Activated CD8-positive, alpha-beta memory T cell treated with anti-CD3 and anti-CD28 coated beads, Interleukin-2, amount 50 U/mL, for 48 hours (primary cell): ENCODE measurements around the gene DUSP7.
"Not testable (repeated sequence)": the region's sequence is repeated elsewhere in the genome, so short reads cannot be mapped to it uniquely, and the experiment has no call there.

ENCODE experiments used
- DNase-seq: peaks from one replicate; pipeline ENCODE4 v3.0.0-alpha.2; 2020

Gene DUSP7

GRCh38 chr3:52046186-52046901, 10.0 kb downstream of the DUSP7 start:
- DNase-seq = no peak

- no peak for DNase-seq
These were observed 11.3 kb downstream of the DUSP7 start for GRCh38 chr3:52044869-52045619.

- no peak for DNase-seq
These were observed 12.6 kb downstream of the DUSP7 start for GRCh38 chr3:52043750-52044149.

GRCh38 chr3:52043039-52043438, 13.3 kb downstream of the DUSP7 start:
- DNase-seq = not testable (repeated sequence)

- DNase-seq = no peak
These were observed 15.1 kb downstream of the DUSP7 start for GRCh38 chr3:52041118-52041731.

- DNase-seq = no peak
These were observed 15.8 kb downstream of the DUSP7 start for GRCh38 chr3:52040600-52040999.

GRCh38 chr3:52039846-52040245, 16.5 kb downstream of the DUSP7 start:
- DNase-seq = no peak

- DNase-seq = no peak
These were observed 16.9 kb downstream of the DUSP7 start for GRCh38 chr3:52039426-52039825.

- no peak for DNase-seq
These were observed 18.1 kb downstream of the DUSP7 start for GRCh38 chr3:52038227-52038626.

GRCh38 chr3:52037291-52037690, 19.1 kb downstream of the DUSP7 start:
- DNase-seq = no peak

GRCh38 chr3:52036829-52037228, 19.5 kb downstream of the DUSP7 start:
- DNase-seq = no peak

- DNase-seq = no peak
These were observed 20.1 kb downstream of the DUSP7 start for GRCh38 chr3:52036222-52036694.

- no peak for DNase-seq
These were observed 21.7 kb downstream of the DUSP7 start for GRCh38 chr3:52034651-52035050.

GRCh38 chr3:52034212-52034611, 22.2 kb downstream of the DUSP7 start:
- DNase-seq = no peak

GRCh38 chr3:52033748-52034147, 22.6 kb downstream of the DUSP7 start:
- not testable (repeated sequence) for DNase-seq

- no peak for DNase-seq
These were observed 23.5 kb downstream of the DUSP7 start for GRCh38 chr3:52032702-52033408.

GRCh38 chr3:52031896-52032295, 24.5 kb downstream of the DUSP7 start:
- DNase-seq = no peak

GRCh38 chr3:52030714-52031310, 25.6 kb downstream of the DUSP7 start:
- DNase-seq = no peak

- no peak for DNase-seq
These were observed 26.8 kb downstream of the DUSP7 start for GRCh38 chr3:52029535-52029934.

GRCh38 chr3:52029053-52029452, 27.3 kb downstream of the DUSP7 start:
- no peak for DNase-seq

GRCh38 chr3:52028572-52028971, 27.8 kb downstream of the DUSP7 start:
- no peak for DNase-seq

- DNase-seq = no peak
These were observed 30.3 kb downstream of the DUSP7 start for GRCh38 chr3:52026041-52026440.

GRCh38 chr3:52025453-52025852, 30.9 kb downstream of the DUSP7 start:
- DNase-seq = no peak
